Endodermal cell (in vitro differentiated cells): ENCODE results near the gene CACNA1E. TPM values are rescaled to one million over a fixed set of nuclear protein-coding genes. Genes with fewer than 3 reads are reported as not detected.

Experiments
- DNase-seq: peaks from one replicate; pipeline ENCODE4 v3.0.0-alpha.2; 2017
- H3K27ac ChIP-seq: 2 replicates; pipeline ENCODE4 v1.5.1; 2013; ENCODE audit warnings: mild to moderate bottlenecking, low read depth, low read length, moderate library complexity
- H3K27me3 ChIP-seq: 2 replicates; pipeline ENCODE4 v1.6.1; 2013; ENCODE audit warnings: mild to moderate bottlenecking, low read length, moderate library complexity; ENCODE audit not compliant: insufficient read depth, control insufficient read depth, poor library complexity, severe bottlenecking
- H3K36me3 ChIP-seq: 2 replicates; pipeline ENCODE4 v1.7.0; 2013; ENCODE audit warnings: mild to moderate bottlenecking, low read length, moderate library complexity; ENCODE audit not compliant: control insufficient read depth, insufficient read depth
- H3K4me1 ChIP-seq: one replicate; pipeline ENCODE4 v1.7.0; 2013; ENCODE audit warnings: low read length; ENCODE audit not compliant: control insufficient read depth, insufficient read depth
- H3K4me3 ChIP-seq: 2 replicates; pipeline ENCODE4 v1.5.1; 2013; ENCODE audit warnings: mild to moderate bottlenecking, low read length, moderate library complexity
- H3K9ac ChIP-seq: 2 replicates; pipeline ENCODE4 v1.6.1; 2013; ENCODE audit warnings: mild to moderate bottlenecking, low read length, moderate library complexity; ENCODE audit not compliant: poor library complexity, severe bottlenecking; ENCODE audit errors: extremely low read depth
- H3K9me3 ChIP-seq: 2 replicates; pipeline ENCODE4 v1.6.1; 2013; ENCODE audit warnings: mild to moderate bottlenecking, low read length, moderate library complexity; ENCODE audit not compliant: control insufficient read depth
- H3K27ac Mint-ChIP-seq: 2 replicates; pipeline ENCODE4 v1.8.0; 2020; ENCODE audit warnings: mixed read lengths
- H3K27me3 Mint-ChIP-seq: 2 replicates; pipeline ENCODE4 v1.8.0; 2021; ENCODE audit warnings: mild to moderate bottlenecking, mixed read lengths; ENCODE audit not compliant: insufficient read depth
- H3K36me3 Mint-ChIP-seq: 2 replicates; pipeline ENCODE4 v1.8.0; 2020; ENCODE audit warnings: low read depth, mixed read lengths
- H3K4me1 Mint-ChIP-seq: 2 replicates; pipeline ENCODE4 v1.8.0; 2020; ENCODE audit warnings: mixed read lengths
- H3K4me3 Mint-ChIP-seq: 2 replicates; pipeline ENCODE4 v1.8.0; 2020; ENCODE audit warnings: mild to moderate bottlenecking, moderate library complexity, mixed read lengths
- H3K9me3 Mint-ChIP-seq: 2 replicates; pipeline ENCODE4 v1.8.0; 2020; ENCODE audit warnings: mild to moderate bottlenecking, mixed read lengths
- CTCF ChIP-seq: fragments of 200-600 bp; sonication (generic); conservative IDR thresholded peaks from 2 replicates; pipeline ENCODE4 v1.5.0; 2021; ENCODE audit warnings: antibody characterized with exemption, mild to moderate bottlenecking
- WGBS, 2 experiments: methylation state at CpG; one replicate each; pipeline versions ENCODE4 v1.1.5 to v1.1.7; 2013; ENCODE audit warnings: missing lambda C conversion rate in 2 of 2, mixed read lengths in 1 of 2; ENCODE audit not compliant: insufficient coverage in 1 of 2, insufficient read length in 1 of 2; 5-methylcytosine and 5-hydroxymethylcytosine counted together
- total RNA-seq, 2 donors: library from RNA; stranded (reverse); fragmentation: NEBNext Ultra II Directional in 1 of 2; extraction: Animal tissue kit (Norgen Biotek cat#: 25700) in 1 of 2; gene quantifications; 2 replicates in 1 of 2; 3 replicates in 1 of 2; pipeline ENCODE4 v1.2.1, GENCODE V29; 2021

The CACNA1E gene
- total RNA-seq, 2 donors from 2014 or later: 4.7 to 5.8 TPM

- Histone ChIP-seq H3K9me3 (no peaks in the 10 kb centered on the region), H3K9ac (no peak overlapping the region), H3K4me3 (no peak overlapping the region), H3K36me3 (no peaks in the 10 kb centered on the region), H3K4me1 (no peaks in the 10 kb centered on the region), H3K27ac (no peak overlapping the region), H3K27me3 (peaks cover 25% of the 10 kb centered on the region)
- no peaks in the 10 kb centered on the region for H3K9me3 Mint-ChIP-seq
- no peaks in the 10 kb centered on the region for H3K4me1 Mint-ChIP-seq
- no peak overlapping the region for H3K4me3 Mint-ChIP-seq
- no peaks in the 10 kb centered on the region for H3K36me3 Mint-ChIP-seq
- TF ChIP-seq CTCF: no peak
- peaks cover 7% of the 10 kb centered on the region for H3K27me3 Mint-ChIP-seq
- no peak overlapping the region for H3K27ac Mint-ChIP-seq
- 92 to 93% methylated on average over 4 of the region's 4 CpGs for WGBS, 2 experiments
- no peak for DNase-seq
Observed at GRCh38 chr1:181554465-181554864, 71.1 kb downstream of the CACNA1E start.

GRCh38 chr1:181556631-181557030 lies 73.3 kb downstream of the CACNA1E start:
- Histone ChIP-seq H3K9ac (no peak overlapping the region), H3K27ac (no peak overlapping the region), H3K4me3 (no peak overlapping the region), H3K9me3 (no peaks in the 10 kb centered on the region), H3K4me1 (no peaks in the 10 kb centered on the region), H3K27me3 (peaks cover 21% of the 10 kb centered on the region), H3K36me3 (no peaks in the 10 kb centered on the region)
- no peak overlapping the region for H3K27ac Mint-ChIP-seq
- DNase-seq: no peak
- no peaks in the 10 kb centered on the region for H3K4me1 Mint-ChIP-seq
- TF ChIP-seq CTCF: no peak
- 60 to 66% methylated on average over 1 to 2 of the region's 2 CpGs for WGBS, 2 experiments
- no peak overlapping the region for H3K4me3 Mint-ChIP-seq
- H3K9me3 Mint-ChIP-seq: no peaks in the 10 kb centered on the region
- H3K36me3 Mint-ChIP-seq: no peaks in the 10 kb centered on the region
- peaks cover 3% of the 10 kb centered on the region for H3K27me3 Mint-ChIP-seq

- Histone ChIP-seq H3K9me3 (no peaks in the 10 kb centered on the region), H3K9ac (no peak overlapping the region), H3K27me3 (peaks cover 18% of the 10 kb centered on the region), H3K27ac (no peak overlapping the region), H3K36me3 (no peaks in the 10 kb centered on the region), H3K4me3 (no peak overlapping the region), H3K4me1 (no peaks in the 10 kb centered on the region)
- H3K9me3 Mint-ChIP-seq: no peaks in the 10 kb centered on the region
- no peak overlapping the region for H3K27ac Mint-ChIP-seq
- no peaks in the 10 kb centered on the region for H3K36me3 Mint-ChIP-seq
- no peaks in the 10 kb centered on the region for H3K4me1 Mint-ChIP-seq
- H3K27me3 Mint-ChIP-seq: peaks cover 3% of the 10 kb centered on the region
- no peak for DNase-seq
- no peak for TF ChIP-seq CTCF
- no peak overlapping the region for H3K4me3 Mint-ChIP-seq
- 91% methylated on average over 4 of the region's 4 CpGs for WGBS, 2 experiments
Observed at GRCh38 chr1:181557313-181557712, 74.0 kb downstream of the CACNA1E start.
